A549 (cell line): ENCODE results near the gene TTC12. TPM values are rescaled to one million over a fixed set of nuclear protein-coding genes. Genes with fewer than 3 reads are reported as not detected.

Experiments used
- ATAC-seq, 2 experiments: fragments of 200-7000 bp in 1 of 2; fragments of >200 bp in 1 of 2; cut with Nextera tagmentation in 1 of 2; cut with Tn5 transposase in 1 of 2; 3 replicates each; pipeline versions ENCODE4 v1.8.0 to v1.9.1; 2018 to 2020; ENCODE audit warnings: mild to moderate bottlenecking in 1 of 2, moderate library complexity in 1 of 2
- CTCF ChIA-PET: fragments of 300-600 bp; sonication (Branson Sonifier 250); formaldehyde crosslinking; extraction: SDS; loops from one replicate; lab custom pipeline; 2021; ENCODE audit warnings: antibody characterized with exemption, inconsistent platforms; lab: Yijun Ruan, JAX
- POLR2A ChIA-PET: fragments of 350-600 bp; formaldehyde crosslinking; extraction: SDS; loops from one replicate; lab custom pipeline; 2021; ENCODE audit warnings: antibody characterized with exemption, inconsistent platforms; lab: Yijun Ruan, JAX
- DNase-seq, 2 experiments: peaks; one replicate each; pipeline versions ENCODE4 v3.0.0 to v3.0.0-alpha.2; 2011 to 2016; ENCODE audit warnings: low read depth in 1 of 2, low spot score in 1 of 2
- FAIRE-seq: peaks from 2 replicates; lab custom pipeline; 2011; peaks lifted over from hg19 to GRCh38; lab: Jason Lieb, UNC
- H3K27ac ChIP-seq, 2 experiments: fragments of >200 bp; sonication (Bioruptor Twin); formaldehyde crosslinking; 3 replicates each; pipeline ENCODE4 v1.5.1; 2016 to 2017
- H3K4me1 ChIP-seq: fragments of >200 bp; sonication (Bioruptor Twin); formaldehyde crosslinking; 3 replicates; pipeline ENCODE4 v1.6.1; 2016
- H3K4me2 ChIP-seq: fragments of >200 bp; sonication (Bioruptor Twin); formaldehyde crosslinking; 3 replicates; pipeline ENCODE4 v1.6.1; 2016
- H3K4me3 ChIP-seq: fragments of >200 bp; sonication (Bioruptor Twin); formaldehyde crosslinking; 3 replicates; pipeline ENCODE4 v1.5.1; 2016
- H3K9me3 ChIP-seq: fragments of >200 bp; sonication (Bioruptor Twin); formaldehyde crosslinking; 3 replicates; pipeline ENCODE4 v1.6.1; 2016
- BHLHE40 ChIP-seq: IDR thresholded peaks from 2 replicates; pipeline ENCODE4 v1.6.1; 2012; ENCODE audit warnings: low read depth, low read length, inconsistent platforms
- CBX8 ChIP-seq: fragments of 200-600 bp; sonication (generic); IDR thresholded peaks from 2 replicates; pipeline ENCODE4 v1.6.1; 2016
- CHD4 ChIP-seq: fragments of 200-600 bp; sonication (generic); IDR thresholded peaks from 2 replicates; pipeline ENCODE4 v1.6.1; 2016; ENCODE audit warnings: antibody characterized with exemption, mild to moderate bottlenecking, borderline replicate concordance
- EP300 ChIP-seq, 2 experiments: fragments of >200 bp; sonication (Bioruptor Twin); formaldehyde crosslinking; IDR thresholded peaks; 2 replicates in 1 of 2; 3 replicates in 1 of 2; pipeline ENCODE4 v1.6.1; 2016 to 2017
- ESRRA ChIP-seq: fragments of 150-350 bp; IDR thresholded peaks from 2 replicates; pipeline ENCODE4 v1.6.1; 2014; ENCODE audit warnings: mild to moderate bottlenecking, low read length, borderline replicate concordance
- FOSB ChIP-seq: fragments of 250-450 bp; sonication (Bioruptor Pico); IDR thresholded peaks from 2 replicates; pipeline ENCODE4 v1.5.0; 2020; ENCODE audit warnings: mild to moderate bottlenecking, moderate library complexity
- GATA3 ChIP-seq: IDR thresholded peaks from 2 replicates; pipeline ENCODE4 v1.6.1; 2012; ENCODE audit warnings: borderline replicate concordance
- HES2 ChIP-seq: fragments of >200 bp; sonication (Bioruptor Twin); formaldehyde crosslinking; IDR thresholded peaks from 2 replicates; pipeline ENCODE4 v1.6.1; 2016
- HOXB13 ChIP-seq: fragments of 250-450 bp; sonication (Bioruptor Pico); IDR thresholded peaks from 2 replicates; pipeline ENCODE4 v1.5.0; 2020; ENCODE audit warnings: low read depth, mild to moderate bottlenecking, moderate library complexity
- MAFK ChIP-seq: fragments of 450-650 bp; IDR thresholded peaks from 2 replicates; pipeline ENCODE4 v1.6.1; 2014; ENCODE audit not compliant: partially characterized antibody
- MAZ ChIP-seq: fragments of 150-350 bp; IDR thresholded peaks from 2 replicates; pipeline ENCODE4 v1.6.1; 2014; ENCODE audit warnings: antibody characterized with exemption, low read depth, low read length, borderline replicate concordance
- MYC ChIP-seq: IDR thresholded peaks from 2 replicates; pipeline ENCODE4 v1.6.1; 2012; ENCODE audit warnings: mild to moderate bottlenecking, inconsistent platforms, low read length, improper control_type of control experiment, borderline replicate concordance
- NFE2L2 ChIP-seq: fragments of 150-350 bp; conservative IDR thresholded peaks from 2 replicates; pipeline ENCODE4 v1.6.1; 2014; ENCODE audit warnings: low read length
- PBX3 ChIP-seq: IDR thresholded peaks from 2 replicates; pipeline ENCODE4 v1.6.1; 2012
- POLR2AphosphoS2 ChIP-seq: conservative IDR thresholded peaks from 2 replicates; pipeline ENCODE4 v1.6.1; 2012; ENCODE audit warnings: low read length, improper control_type of control experiment, inconsistent platforms
- ZFP36 ChIP-seq: fragments of 450-650 bp; IDR thresholded peaks from 2 replicates; pipeline ENCODE4 v1.6.1; 2014; ENCODE audit warnings: borderline replicate concordance; ENCODE audit not compliant: partially characterized antibody
- ZNF302 ChIP-seq: fragments of 250-450 bp; sonication (Bioruptor Pico); IDR thresholded peaks from 2 replicates; pipeline ENCODE4 v1.9.0; 2021; ENCODE audit warnings: inconsistent platforms, mild to moderate bottlenecking, moderate library complexity
- ZSCAN20 ChIP-seq: fragments of 250-450 bp; sonication (Bioruptor Pico); IDR thresholded peaks from 2 replicates; pipeline ENCODE4 v1.8.0; 2022; ENCODE audit warnings: mild to moderate bottlenecking, moderate library complexity
- WGBS: methylation state at CpG from one replicate; pipeline ENCODE4 v1.1.6; 2017; ENCODE audit errors: missing lambda C conversion rate; 5-methylcytosine and 5-hydroxymethylcytosine counted together
- polyA plus RNA-seq, 4 experiments: library from polyadenylated mRNA; depleted of rRNA in 3 of 4; stranded (reverse); fragments of >200 nt; fragmentation: RNase III in 1 of 4; extraction: RNeasy Plus Mini Kit Qiagen cat#74134 plus additional on column Dnase treatment in 1 of 4; gene quantifications; 2 replicates in 3 of 4; 3 replicates in 1 of 4; pipeline ENCODE4 v1.2.3, GENCODE V29; 2011 to 2017

TTC12 gene
- polyA plus RNA-seq, 2 of the 4 experiments (the other 2 are of a cell fraction), result 5.9 to 13.5 TPM

- no peak for TF ChIP-seq ZFP36
- no peak for TF ChIP-seq POLR2AphosphoS2
- no peak for TF ChIP-seq GATA3
- TF ChIP-seq CBX8, result no peak
Measured at GRCh38 chr11:113283881-113284280, 30.5 kb upstream of the TTC12 start (continued).

GRCh38 chr11:113286009-113286408 lies 28.4 kb upstream of the TTC12 start:
- Histone ChIP-seq H3K4me3 (no peak overlapping the region), H3K4me1 (no peaks in the 10 kb centered on the region), H3K4me2 (no peak overlapping the region), H3K9me3 (no peaks in the 10 kb centered on the region), H3K27ac (no peak overlapping the region)
- CTCF ChIA-PET, result no interaction called here
- FAIRE-seq (no peak), DNase-seq (no peak), ATAC-seq (no peak)
- 28% methylated on average over 3 of the region's 3 CpGs for WGBS
- POLR2A ChIA-PET, result no interaction called here
- TF ChIP-seq HOXB13 (CRISPR knock-in tag) (no peak), ZSCAN20 (no peak), HES2 (no peak), BHLHE40 (no peak), EP300 (IDR thresholded peaks at IDR 0.05) (no peak), CHD4 (no peak), FOSB (CRISPR knock-in tag) (no peak), PBX3 (no peak)

- H3K4me2 ChIP-seq, result no peak overlapping the region
- TF ChIP-seq EP300 (IDR thresholded peaks at IDR 0.05) (no peak), HOXB13 (CRISPR knock-in tag) (no peak), MAFK (no peak), ESRRA (no peak), MAZ (no peak)
- ChIA-PET CTCF (interaction anchor here (4.4 kb wide), 1 partner anchor 698 kb away, joined by 44 read pairs; no protein-coding TSS in a partner anchor), POLR2A (no interaction called here)
- 25% methylated on average over 8 of the region's 11 CpGs for WGBS
- FAIRE-seq, result no peak
- H3K4me3 ChIP-seq, result no peak overlapping the region
- H3K27ac ChIP-seq, result no peak overlapping the region
- no peak for DNase-seq
- ATAC-seq, result no peak
- no peaks in the 10 kb centered on the region for H3K4me1 ChIP-seq
- no peaks in the 10 kb centered on the region for H3K9me3 ChIP-seq
Measured at GRCh38 chr11:113286509-113287497, 27.6 kb upstream of the TTC12 start.

- FAIRE-seq (no peak), ATAC-seq (no peak), DNase-seq (no peak)
- 12% methylated on average over 3 of the region's 3 CpGs for WGBS
- POLR2A ChIA-PET, result no interaction called here
- H3K4me2 ChIP-seq, result no peak overlapping the region
- H3K4me3 ChIP-seq, result no peak overlapping the region
- H3K27ac ChIP-seq, result no peak overlapping the region
- CTCF ChIA-PET, result interaction anchor here (2.8 to 4.4 kb wide), 2 partner anchors 699 to 1068 kb away, joined by 13 to 44 read pairs; no protein-coding TSS in a partner anchor
- no peaks in the 10 kb centered on the region for H3K4me1 ChIP-seq
- TF ChIP-seq NFE2L2 (no peak), ZNF302 (CRISPR knock-in tag) (no peak), MYC (no peak)
- H3K9me3 ChIP-seq, result no peaks in the 10 kb centered on the region
Measured at GRCh38 chr11:113287801-113288200, 26.6 kb upstream of the TTC12 start.
